Ramos (cell line): ENCODE data around the gene GRIA4.
"Not testable (repeated sequence)": the region's sequence is repeated elsewhere in the genome, so short reads cannot be mapped to it uniquely, and the experiment has no call there.

ENCODE experiments used
- in situ Hi-C: fragments of 300-500 bp; cut with MboI; formaldehyde crosslinking; loops from one replicate; pipeline ENCODE4 v1.14.3; 2022; ENCODE audit warnings: low sequenced_read_pairs; ENCODE audit not compliant: unreplicated experiment

Gene GRIA4

GRCh38 chr11:105969756-105970155 lies 359.9 kb downstream of the GRIA4 start:
- in situ Hi-C loops = no loop called here

- in situ Hi-C loops = no loop called here
These were observed 365.3 kb downstream of the GRIA4 start for GRCh38 chr11:105975128-105975527.

GRCh38 chr11:105979997-105980703 lies 370.3 kb downstream of the GRIA4 start:
- in situ Hi-C loops = no loop called here

GRCh38 chr11:105986554-105986953 lies 376.7 kb downstream of the GRIA4 start:
- in situ Hi-C loops = no loop called here

GRCh38 chr11:105988197-105988596 lies 378.3 kb downstream of the GRIA4 start:
- in situ Hi-C loops = no loop called here

DNA sequence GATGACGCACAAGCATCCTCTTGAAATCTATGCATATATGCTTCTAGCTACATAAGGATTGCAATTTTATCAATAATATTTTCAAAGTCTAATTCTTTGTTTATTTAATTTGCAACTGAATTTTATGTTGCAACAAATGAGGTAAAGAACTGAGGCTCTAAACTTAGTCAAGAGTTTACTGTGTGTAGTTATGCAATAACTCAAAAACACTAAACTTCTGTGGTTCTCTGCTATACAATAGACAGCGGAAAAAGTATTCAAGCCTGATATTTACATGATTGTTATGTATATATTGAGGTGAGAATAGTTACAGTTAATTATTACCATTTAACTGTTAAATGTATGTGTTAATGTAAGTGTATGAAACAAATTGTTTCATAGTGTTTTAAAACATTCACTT lies 379.3 kb downstream of the GRIA4 start:
- in situ Hi-C loops = no loop called here

GRCh38 chr11:105991888-105992287 lies 382.0 kb downstream of the GRIA4 start:
- in situ Hi-C loops = no loop called here

- in situ Hi-C loops = no loop called here
These were observed 391.6 kb downstream of the GRIA4 start for GRCh38 chr11:106001304-106002012.

- in situ Hi-C loops = not testable (repeated sequence)
These were observed 393.2 kb downstream of the GRIA4 start for GRCh38 chr11:106003094-106003493.

- in situ Hi-C loops = no loop called here
These were observed 401.6 kb downstream of the GRIA4 start for GRCh38 chr11:106011481-106011880.

GRCh38 chr11:106012744-106013143 lies 402.9 kb downstream of the GRIA4 start:
- in situ Hi-C loops = no loop called here

- in situ Hi-C loops = no loop called here
These were observed 404.2 kb downstream of the GRIA4 start for GRCh38 chr11:106014035-106014434.

DNA sequence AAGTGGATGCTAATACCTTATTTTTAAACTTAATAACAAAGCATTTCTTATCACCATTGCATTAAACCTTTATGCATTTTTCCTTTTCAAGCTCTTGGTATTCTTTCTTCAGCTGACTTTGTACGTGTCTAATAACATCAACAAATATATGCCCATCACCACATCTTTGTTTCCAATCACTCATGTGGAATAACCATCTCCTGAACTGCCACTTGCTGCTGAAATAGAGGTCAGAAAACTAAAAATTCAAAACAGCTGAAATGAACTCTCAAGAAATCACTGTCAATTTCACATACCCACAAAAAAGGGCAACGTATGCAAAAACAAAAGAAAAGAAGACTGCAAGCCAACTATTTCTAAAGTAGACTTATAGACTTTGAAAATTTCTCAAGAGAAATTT lies 404.7 kb downstream of the GRIA4 start:
- in situ Hi-C loops = no loop called here

DNA sequence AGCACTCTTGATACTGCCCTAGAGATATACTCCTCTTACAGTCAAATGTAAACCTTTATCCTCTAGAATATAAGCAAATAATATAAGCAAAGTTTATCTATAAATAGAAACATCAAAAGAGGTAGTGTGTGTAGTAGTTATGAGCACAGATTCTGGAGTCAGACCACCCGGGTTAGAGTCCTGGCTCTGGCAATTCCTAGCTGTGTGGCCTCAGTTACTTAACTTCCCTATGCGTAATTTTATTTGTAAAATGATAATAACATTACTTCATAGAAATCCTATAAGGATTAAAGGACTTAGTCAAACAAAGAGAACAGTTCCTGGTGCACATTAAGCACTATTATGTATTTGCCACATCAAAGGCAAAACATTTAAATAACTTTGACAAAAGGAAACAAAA lies 405.2 kb downstream of the GRIA4 start:
- in situ Hi-C loops = no loop called here

- in situ Hi-C loops = no loop called here
These were observed 407.2 kb downstream of the GRIA4 start for GRCh38 chr11:106017093-106017492.

- in situ Hi-C loops = loop anchor here (5.0 kb wide), 1 partner anchor 56 kb away; the partner anchor contains the start of genes AASDHPPT and KBTBD3
These were observed 411.5 kb downstream of the GRIA4 start for GRCh38 chr11:106021181-106021966.

DNA sequence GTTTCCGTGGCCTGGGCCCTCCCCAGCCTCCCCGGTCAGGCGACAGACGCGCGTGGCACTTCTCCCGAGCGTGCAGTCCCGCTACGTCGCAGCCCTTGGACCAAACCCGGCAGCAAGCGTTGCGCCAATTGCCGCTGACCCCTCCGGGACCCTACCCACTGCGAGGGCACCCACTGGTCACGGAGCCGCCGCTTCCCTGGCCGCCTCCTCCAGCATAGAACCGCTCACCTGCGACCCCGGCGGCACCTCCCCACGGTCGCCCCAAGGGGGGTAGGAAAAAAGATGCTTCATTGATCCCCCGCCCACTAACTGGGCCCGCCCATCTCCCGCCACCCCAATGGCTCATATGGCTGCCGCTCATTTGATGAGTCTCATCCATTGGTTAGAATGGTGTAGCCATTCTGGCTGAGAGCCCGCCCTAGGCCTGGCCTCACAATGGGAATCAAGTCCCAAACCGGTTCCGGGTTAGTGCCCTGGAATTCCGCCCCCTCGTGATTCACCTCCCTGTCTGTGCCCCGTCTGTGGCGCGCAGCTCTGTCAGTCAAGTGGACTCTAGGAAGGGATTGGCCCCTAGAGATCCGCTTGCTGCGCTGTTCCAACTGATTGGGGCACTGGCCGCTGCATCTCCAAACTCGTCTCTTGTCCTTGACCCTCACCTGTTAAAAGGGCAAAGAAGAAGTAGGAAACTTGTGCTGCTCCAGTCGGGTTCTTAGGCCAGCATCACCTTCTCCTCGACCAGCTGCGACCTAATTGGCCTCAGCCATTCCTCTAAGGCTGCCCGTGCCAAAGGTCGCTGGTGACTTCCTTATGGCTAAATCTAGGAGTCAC lies 412.3 kb downstream of the GRIA4 start, which contains the start of gene MSANTD4:
MSANTD4 (minus strand) TSS at position 274 of the 828 bp plus-strand sequence. CDS start 11,323 bp downstream, outside the sequence.
- in situ Hi-C loops = loop anchor here (5.0 kb wide), 1 partner anchor 55 kb away; the partner anchor contains the start of genes AASDHPPT and KBTBD3

DNA sequence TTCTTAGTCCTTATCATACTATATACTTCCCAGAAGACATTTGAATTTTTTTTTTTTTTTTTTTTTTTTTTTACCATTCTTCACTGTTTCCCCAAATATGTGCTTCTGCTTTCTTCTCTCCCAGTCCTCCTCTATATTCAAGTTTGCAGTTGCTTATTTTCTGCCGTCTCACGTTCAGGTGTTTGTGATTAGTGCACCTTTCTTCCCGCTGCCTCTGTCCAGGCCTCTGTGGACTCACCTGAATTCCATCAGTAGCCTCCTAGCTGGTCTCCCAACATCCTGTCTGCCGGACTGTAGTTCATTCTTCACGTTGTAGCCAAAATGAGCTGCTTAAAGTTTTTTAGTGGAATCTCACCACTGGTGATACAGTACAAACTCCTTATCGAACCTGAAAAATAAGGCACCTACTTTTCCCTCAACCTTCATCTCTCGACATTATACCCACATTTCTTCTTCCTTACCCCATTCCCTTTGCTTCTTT lies 413.0 kb downstream of the GRIA4 start:
- in situ Hi-C loops = loop anchor here (5.0 kb wide), 1 partner anchor 54 kb away; the partner anchor contains the start of genes AASDHPPT and KBTBD3

DNA sequence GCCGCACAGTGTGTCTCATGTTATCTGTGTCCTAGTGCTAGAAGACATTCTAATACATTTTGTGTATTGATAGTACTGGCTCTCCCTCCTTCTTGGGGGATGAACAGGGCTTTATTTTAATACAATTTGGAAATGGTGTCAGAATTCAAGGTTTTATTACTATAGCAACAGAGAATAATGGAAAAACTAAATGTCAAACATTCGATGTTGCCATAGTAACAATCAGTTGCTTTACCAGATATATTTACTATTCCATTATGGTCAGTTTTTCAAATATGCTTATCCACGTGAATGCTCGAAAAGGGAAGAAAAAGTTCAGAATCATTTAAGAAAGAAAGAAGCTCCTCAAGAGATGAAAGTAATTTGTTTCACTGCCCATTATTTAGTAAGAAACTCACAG lies 420.7 kb downstream of the GRIA4 start:
- in situ Hi-C loops = no loop called here
